ENCODE data around the gene ZKSCAN3. TPM values are rescaled to one million over a fixed set of nuclear protein-coding genes. Genes with fewer than 3 reads are reported as not detected.

ZKSCAN3 gene
- total and polyA plus RNA-seq, 2 of the 4 experiments (the other 2 are of a cell fraction): 3.7 to 4.8 TPM

DNA sequence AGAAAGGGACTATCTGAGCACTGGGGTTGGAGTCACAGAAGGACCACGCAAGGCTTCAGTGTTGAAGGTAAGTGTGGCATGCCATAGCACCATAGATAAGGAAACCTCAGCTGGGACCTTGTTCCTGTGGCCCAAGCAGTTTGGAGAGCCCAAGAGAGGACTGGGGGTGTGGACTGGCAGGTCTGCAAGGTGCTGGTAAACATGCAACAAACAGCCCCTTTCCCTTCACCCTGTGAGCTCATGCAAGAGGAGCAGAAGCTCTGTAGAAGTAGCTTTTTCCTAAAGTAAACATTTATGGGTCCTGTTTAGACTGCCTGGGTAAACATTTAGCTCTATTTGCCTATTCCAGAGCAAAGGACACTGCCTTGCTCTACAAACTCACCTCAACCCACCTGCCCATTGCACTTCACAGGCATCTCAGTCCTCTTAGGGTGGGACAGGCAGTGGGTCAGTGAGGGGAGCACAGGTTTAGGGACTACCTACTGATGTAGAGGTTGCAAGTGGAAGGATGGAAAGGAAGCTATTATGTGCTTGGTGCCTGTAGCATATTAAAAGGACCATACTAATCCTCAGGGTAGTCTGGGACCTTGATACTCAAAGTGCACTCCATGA lies 25.8 kb upstream of the ZKSCAN3 start:
- POLR2A ChIA-PET (ENCODE audit: unreplicated experiment): no interaction called here
- intact Hi-C loops (cut with micrococcal nuclease): no loop called here

More for the DNA sequence above, 25.8 kb upstream of the ZKSCAN3 start:
- H2AK9ac ChIP-seq (replicated peaks; ENCODE audit: low read depth, low read length, poor library complexity): no peak overlapping the region
- H4K91ac ChIP-seq (ENCODE audit: insufficient read depth, low read depth, low read length): no peak overlapping the region
- in situ Hi-C loops (cut with MboI; ENCODE audit: low sequenced_read_pairs): no loop called here
- no peak for DNase-seq
- no peak overlapping the region for H3K27ac ChIP-seq (ENCODE audit: insufficient read depth, low read length)
- no peak for ATAC-seq (ENCODE audit: low read depth)
- H2BK5ac ChIP-seq (ENCODE audit: low read depth, low read length, poor library complexity, severe bottlenecking): no peak overlapping the region
- H3K23ac ChIP-seq (ENCODE audit: low read depth, low read length): no peak overlapping the region
- no TSS peak for BruUV-seq (replicated peaks)
- no peaks in the 10 kb centered on the region for H3K27me3 ChIP-seq (ENCODE audit: control insufficient read depth, insufficient read depth, low read length)
- no peak overlapping the region for H2BK20ac ChIP-seq (ENCODE audit: low read depth, low read length)
- no peak overlapping the region for H4K5ac ChIP-seq (ENCODE audit: low read depth, low read length)
- H3K14ac ChIP-seq (replicated peaks; ENCODE audit: low read depth, low read length): no peak overlapping the region
- peaks cover 11% of the 10 kb centered on the region for H3K36me3 ChIP-seq (ENCODE audit: control insufficient read depth, insufficient read depth, low read length)
- no peak overlapping the region for H3K4me3 ChIP-seq (ENCODE audit: insufficient read depth, low read depth, low read length)
- dilution Hi-C loops (cut with HindIII; ENCODE audit: low sequenced_read_pairs, unreplicated experiment): no loop called here
- no peaks in the 10 kb centered on the region for H3K9me1 ChIP-seq (ENCODE audit: insufficient read depth, low read length)
- no peak overlapping the region for H3K56ac ChIP-seq (ENCODE audit: extremely low read depth, insufficient read depth, low read length)
- 100% methylated on average over 1 of the region's 1 CpG; no CpG with 5 or more reads in 1 of the 2 experiments for WGBS, 2 experiments (ENCODE audit: extremely low coverage in 2 of 2, insufficient read length in 1 of 2)
- H4K20me1 ChIP-seq (ENCODE audit: insufficient read depth, low read length): no peaks in the 10 kb centered on the region
- no peak overlapping the region for H4K8ac ChIP-seq (ENCODE audit: low read depth in 2 of 2, low read length in 2 of 2)
- no peak overlapping the region for H3K4me2 ChIP-seq (ENCODE audit: low read depth, low read length)
- no peak overlapping the region for H2BK120ac ChIP-seq (ENCODE audit: low read depth, low read length)
- TF ChIP-seq SMC3 (IDR thresholded peaks at IDR 0.05; ENCODE audit: low read depth, low read length) (no peak), RAD21 (IDR thresholded peaks at IDR 0.05; ENCODE audit: low read length) (no peak)
- no peak overlapping the region for H3K9ac ChIP-seq (ENCODE audit: low read depth, low read length)
- H2AK5ac ChIP-seq (ENCODE audit: low read depth, low read length): no peak overlapping the region
- H3K9me3 ChIP-seq (ENCODE audit: control insufficient read depth, insufficient read depth, low read length): peaks cover 22% of the 10 kb centered on the region
- no peak overlapping the region for H2AFZ ChIP-seq (replicated peaks; ENCODE audit: low read length, poor library complexity)
- CTCF ChIA-PET: no interaction called here
- H3K18ac ChIP-seq (ENCODE audit: low read depth, low read length): no peak overlapping the region
- no peak overlapping the region for H3K4ac ChIP-seq (ENCODE audit: low read depth, low read length)
- H2BK15ac ChIP-seq (ENCODE audit: low read depth, low read length): no peak overlapping the region
- H3K79me1 ChIP-seq (ENCODE audit: low read depth in 1 of 2, low read length in 2 of 2): no peaks in the 10 kb centered on the region
- H3K4me1 ChIP-seq (ENCODE audit: control insufficient read depth, insufficient read depth, low read length): no peaks in the 10 kb centered on the region
